ENCODE results near the gene DIS3L2.

The DIS3L2 gene

GRCh38 chr2:232195487-232195886, 234.0 kb downstream of the DIS3L2 start:
- Histone ChIP-seq H2AFZ (ENCODE audit: low read depth, low read length) (no peak overlapping the region), H3K9ac (ENCODE audit: low read length) (no peak overlapping the region), H3K4me1 (ENCODE audit: low read length) (no peaks in the 10 kb centered on the region), H3K4me3 (ENCODE audit: low read length) (no peak overlapping the region), H4K20me1 (ENCODE audit: insufficient read depth, low read length) (no peaks in the 10 kb centered on the region), H3K36me3 (replicated peaks; ENCODE audit: low read depth, low read length) (peaks cover 8% of the 10 kb centered on the region), H3K27ac (ENCODE audit: low read length) (no peak overlapping the region), H3K27me3 (ENCODE audit: low read depth, low read length) (no peaks in the 10 kb centered on the region), H3K4me2 (ENCODE audit: low read length) (no peak overlapping the region), H3K79me2 (ENCODE audit: low read length) (no peaks in the 10 kb centered on the region), H3K9me3 (ENCODE audit: insufficient read depth, low read length) (no peaks in the 10 kb centered on the region; the same call in 1 of the 2 replicates)
- TF ChIP-seq EZH2phosphoT487 (IDR thresholded peaks at IDR 0.05; ENCODE audit: low read depth) = no peak
- TF ChIP-seq CTCF (IDR thresholded peaks at IDR 0.05; ENCODE audit: low read depth, low read length) = no peak

DNA sequence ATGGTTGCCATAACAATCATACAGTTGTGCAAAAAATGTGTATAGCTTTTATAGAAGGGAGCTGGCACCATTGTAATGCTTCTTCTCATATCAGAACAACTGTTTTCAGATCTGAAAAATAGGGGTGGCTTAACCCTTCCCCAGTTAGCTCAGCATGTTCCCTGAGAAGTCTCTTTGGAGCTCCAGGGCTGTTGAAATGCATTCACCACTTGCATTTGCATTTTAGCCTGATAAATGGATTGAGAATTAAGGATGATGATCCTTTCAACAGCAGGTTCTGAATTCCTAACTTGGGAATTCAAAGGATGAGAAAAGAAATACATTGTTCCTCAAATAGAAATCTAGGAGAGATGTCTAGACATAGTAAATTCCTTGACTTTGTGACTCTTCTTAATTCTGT, 235.3 kb downstream of the DIS3L2 start:
- H3K36me3 ChIP-seq (replicated peaks; ENCODE audit: low read depth, low read length) = peaks cover 8% of the 10 kb centered on the region
- H3K27ac ChIP-seq (ENCODE audit: low read length) = no peak overlapping the region
- H3K4me2 ChIP-seq (ENCODE audit: low read length) = no peak overlapping the region
- no peaks in the 10 kb centered on the region for H4K20me1 ChIP-seq (ENCODE audit: insufficient read depth, low read length)
- no peak overlapping the region for H3K4me3 ChIP-seq (ENCODE audit: low read length)
- H2AFZ ChIP-seq (ENCODE audit: low read depth, low read length) = no peak overlapping the region
- H3K79me2 ChIP-seq (ENCODE audit: low read length) = no peaks in the 10 kb centered on the region
- no peaks in the 10 kb centered on the region for H3K27me3 ChIP-seq (ENCODE audit: low read depth, low read length)
- H3K9me3 ChIP-seq (ENCODE audit: insufficient read depth, low read length) = no peaks in the 10 kb centered on the region; the same call in 1 of the 2 replicates
- TF ChIP-seq EZH2phosphoT487 (IDR thresholded peaks at IDR 0.05; ENCODE audit: low read depth) (no peak), CTCF (IDR thresholded peaks at IDR 0.05; ENCODE audit: low read depth, low read length) (no peak)
- H3K4me1 ChIP-seq (ENCODE audit: low read length) = no peaks in the 10 kb centered on the region
- H3K9ac ChIP-seq (ENCODE audit: low read length) = no peak overlapping the region

- Histone ChIP-seq H4K20me1 (ENCODE audit: insufficient read depth, low read length) (no peaks in the 10 kb centered on the region), H2AFZ (ENCODE audit: low read depth, low read length) (no peak overlapping the region), H3K27ac (ENCODE audit: low read length) (no peak overlapping the region), H3K36me3 (replicated peaks; ENCODE audit: low read depth, low read length) (no peaks in the 10 kb centered on the region), H3K9ac (ENCODE audit: low read length) (no peak overlapping the region), H3K79me2 (ENCODE audit: low read length) (no peaks in the 10 kb centered on the region), H3K4me3 (ENCODE audit: low read length) (no peak overlapping the region), H3K4me2 (ENCODE audit: low read length) (no peak overlapping the region), H3K9me3 (ENCODE audit: insufficient read depth, low read length) (no peaks in the 10 kb centered on the region; the same call in 1 of the 2 replicates), H3K4me1 (ENCODE audit: low read length) (no peaks in the 10 kb centered on the region), H3K27me3 (ENCODE audit: low read depth, low read length) (no peaks in the 10 kb centered on the region)
- TF ChIP-seq EZH2phosphoT487 (IDR thresholded peaks at IDR 0.05; ENCODE audit: low read depth) = no peak
- no peak for TF ChIP-seq CTCF (IDR thresholded peaks at IDR 0.05; ENCODE audit: low read depth, low read length)
Observed at GRCh38 chr2:232200195-232200594, 238.7 kb downstream of the DIS3L2 start.

DNA sequence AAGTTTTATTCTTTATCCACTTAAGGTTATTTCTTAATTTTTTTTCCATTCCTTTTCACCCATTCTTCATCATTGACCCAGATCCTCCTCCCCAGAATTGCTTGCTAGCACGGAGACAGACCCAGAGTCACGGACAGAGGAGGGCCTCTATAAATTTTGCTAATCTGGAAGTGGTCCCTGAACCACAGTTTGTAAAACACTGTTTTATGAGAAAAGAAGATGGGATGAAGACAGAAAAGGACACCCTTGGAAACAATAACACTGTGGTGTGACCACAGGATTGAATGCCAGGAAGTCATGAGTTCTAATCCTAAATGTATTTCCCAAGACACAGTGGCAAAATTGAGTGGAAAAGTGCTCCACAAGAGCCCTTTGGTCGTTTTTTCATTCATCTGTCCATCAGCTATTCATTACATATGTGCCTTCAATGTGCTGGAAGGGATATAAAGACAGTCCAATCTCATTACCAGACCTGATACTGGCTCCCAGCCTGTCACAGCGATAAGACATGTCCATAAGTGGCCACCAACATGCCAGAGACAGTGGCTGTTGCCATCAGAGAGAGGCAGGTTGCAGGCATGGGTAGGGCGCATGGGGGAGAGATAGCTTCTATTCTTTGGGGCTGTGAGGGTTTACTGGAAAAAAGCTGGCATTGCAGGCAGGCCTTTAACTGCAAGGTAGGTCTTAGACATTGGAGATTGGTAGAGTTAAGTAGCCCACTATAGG, 241.8 kb downstream of the DIS3L2 start:
- Histone ChIP-seq H3K4me2 (ENCODE audit: low read length) (no peak overlapping the region), H3K4me1 (ENCODE audit: low read length) (no peaks in the 10 kb centered on the region), H3K27ac (ENCODE audit: low read length) (no peak overlapping the region), H3K27me3 (ENCODE audit: low read depth, low read length) (no peaks in the 10 kb centered on the region), H3K9ac (ENCODE audit: low read length) (no peak overlapping the region), H4K20me1 (ENCODE audit: insufficient read depth, low read length) (no peaks in the 10 kb centered on the region), H3K79me2 (ENCODE audit: low read length) (no peaks in the 10 kb centered on the region), H3K36me3 (replicated peaks; ENCODE audit: low read depth, low read length) (no peaks in the 10 kb centered on the region), H3K4me3 (ENCODE audit: low read length) (no peak overlapping the region), H3K9me3 (ENCODE audit: insufficient read depth, low read length) (no peaks in the 10 kb centered on the region), H2AFZ (ENCODE audit: low read depth, low read length) (no peak overlapping the region)
- TF ChIP-seq CTCF (IDR thresholded peaks at IDR 0.05; ENCODE audit: low read depth, low read length) (no peak), EZH2phosphoT487 (IDR thresholded peaks at IDR 0.05; ENCODE audit: low read depth) (no peak)

Measured in OCI-LY3 (cell line).